OCI-LY3 (cell line): ENCODE data around the gene NRG2.

Source experiments
- CTCF ChIP-seq: fragments of 200-600, 300-600 bp; sonication (generic); IDR thresholded peaks from 2 replicates; pipeline ENCODE4 v1.5.1; 2014; ENCODE audit warnings: antibody characterized with exemption, low read length, low read depth
- EZH2phosphoT487 ChIP-seq: fragments of 200-600 bp; shearing (Covaris generic); IDR thresholded peaks from 2 replicates; pipeline ENCODE4 v1.6.1; 2018; ENCODE audit warnings: antibody characterized with exemption, mixed run types, low read depth

GRCh38 chr5:140000332-140000731 is 42.8 kb downstream of the NRG2 start:
- TF ChIP-seq CTCF: no peak
- TF ChIP-seq EZH2phosphoT487: no peak
